Measurements from ENCODE around the gene BCAS1. TPM values are rescaled to one million over a fixed set of nuclear protein-coding genes. Genes with fewer than 3 reads are reported as not detected.

Gene BCAS1
- total RNA-seq, 1 donor = not detected

DNA sequence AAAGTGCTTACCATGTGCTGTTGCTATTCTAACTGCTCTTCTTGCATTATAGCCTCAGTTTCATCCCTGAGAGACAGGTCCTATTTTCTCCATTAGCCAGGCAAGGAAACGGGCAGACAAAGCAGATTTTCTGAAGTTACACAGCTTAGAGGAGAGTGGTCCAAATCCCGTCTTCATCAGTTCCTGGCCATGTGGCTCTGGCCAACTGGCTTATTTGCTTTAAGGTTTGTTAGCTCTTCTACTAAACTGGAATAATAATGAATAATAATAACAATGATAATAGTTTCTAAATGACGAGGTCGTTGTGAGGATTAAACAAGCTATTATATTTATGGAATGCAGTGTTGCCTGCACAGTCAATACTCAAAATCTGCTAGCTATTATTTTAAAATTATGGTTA is 35.8 kb upstream of the BCAS1 start:
- Histone ChIP-seq H3K4me1 (ENCODE audit: insufficient read depth, low read length) (peaks cover 8% of the 10 kb centered on the region), H3K79me2 (ENCODE audit: insufficient read depth, low read length) (no peaks in the 10 kb centered on the region), H4K20me1 (ENCODE audit: insufficient read depth, low read length) (no peaks in the 10 kb centered on the region), H2AFZ (ENCODE audit: low read length) (no peak overlapping the region), H3K27me3 (ENCODE audit: insufficient read depth, low read length) (no peaks in the 10 kb centered on the region), H3K4me3 (ENCODE audit: insufficient read depth, low read length) (no peak overlapping the region), H3K4me2 (ENCODE audit: insufficient read depth, low read length) (no peak overlapping the region), H3K27ac (ENCODE audit: low read depth, low read length) (no peak overlapping the region), H3K9me3 (ENCODE audit: low read depth, low read length) (no peaks in the 10 kb centered on the region), H3K36me3 (ENCODE audit: insufficient read depth, low read length) (no peaks in the 10 kb centered on the region)
- TF ChIP-seq, protein P1, sequence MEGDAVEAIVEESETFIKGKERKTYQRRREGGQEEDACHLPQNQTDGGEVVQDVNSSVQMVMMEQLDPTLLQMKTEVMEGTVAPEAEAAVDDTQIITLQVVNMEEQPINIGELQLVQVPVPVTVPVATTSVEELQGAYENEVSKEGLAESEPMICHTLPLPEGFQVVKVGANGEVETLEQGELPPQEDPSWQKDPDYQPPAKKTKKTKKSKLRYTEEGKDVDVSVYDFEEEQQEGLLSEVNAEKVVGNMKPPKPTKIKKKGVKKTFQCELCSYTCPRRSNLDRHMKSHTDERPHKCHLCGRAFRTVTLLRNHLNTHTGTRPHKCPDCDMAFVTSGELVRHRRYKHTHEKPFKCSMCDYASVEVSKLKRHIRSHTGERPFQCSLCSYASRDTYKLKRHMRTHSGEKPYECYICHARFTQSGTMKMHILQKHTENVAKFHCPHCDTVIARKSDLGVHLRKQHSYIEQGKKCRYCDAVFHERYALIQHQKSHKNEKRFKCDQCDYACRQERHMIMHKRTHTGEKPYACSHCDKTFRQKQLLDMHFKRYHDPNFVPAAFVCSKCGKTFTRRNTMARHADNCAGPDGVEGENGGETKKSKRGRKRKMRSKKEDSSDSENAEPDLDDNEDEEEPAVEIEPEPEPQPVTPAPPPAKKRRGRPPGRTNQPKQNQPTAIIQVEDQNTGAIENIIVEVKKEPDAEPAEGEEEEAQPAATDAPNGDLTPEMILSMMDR (IDR thresholded peaks at IDR 0.05; ENCODE audit: extremely low read depth, low read depth, low read length) = no peak
- DNase-seq (ENCODE audit: insufficient read length, low spot score, missing footprints) = no peak

DNA sequence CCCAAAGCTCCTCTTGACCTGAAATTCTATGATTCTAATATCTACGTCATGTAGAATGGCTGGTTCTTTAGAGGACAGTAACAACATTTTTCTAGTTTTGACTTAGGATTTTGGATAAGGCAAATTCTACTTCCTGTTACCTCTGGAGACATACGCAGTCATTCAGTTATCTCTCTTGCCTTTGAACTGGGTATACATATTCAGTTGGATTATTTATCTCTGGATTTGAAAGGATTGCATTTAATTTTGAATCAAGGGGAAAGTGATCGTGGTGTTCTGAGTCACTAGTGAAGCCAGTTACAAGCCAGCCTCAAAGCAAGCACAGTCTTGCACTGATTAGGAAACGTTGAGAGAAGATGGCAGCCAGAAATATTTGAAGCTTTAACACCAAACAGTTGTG is 35.3 kb upstream of the BCAS1 start:
- Histone ChIP-seq H2AFZ (ENCODE audit: low read length) (no peak overlapping the region), H3K36me3 (ENCODE audit: insufficient read depth, low read length) (no peaks in the 10 kb centered on the region), H4K20me1 (ENCODE audit: insufficient read depth, low read length) (no peaks in the 10 kb centered on the region), H3K4me2 (ENCODE audit: insufficient read depth, low read length) (no peak overlapping the region), H3K9me3 (ENCODE audit: low read depth, low read length) (no peaks in the 10 kb centered on the region), H3K79me2 (ENCODE audit: insufficient read depth, low read length) (no peaks in the 10 kb centered on the region), H3K27ac (ENCODE audit: low read depth, low read length) (no peak overlapping the region), H3K4me1 (ENCODE audit: insufficient read depth, low read length) (peaks cover 8% of the 10 kb centered on the region), H3K27me3 (ENCODE audit: insufficient read depth, low read length) (no peaks in the 10 kb centered on the region), H3K4me3 (ENCODE audit: insufficient read depth, low read length) (no peak overlapping the region)
- TF ChIP-seq, protein P1 (IDR thresholded peaks at IDR 0.05; ENCODE audit: extremely low read depth, low read depth, low read length) = no peak
- no peak for DNase-seq (ENCODE audit: insufficient read length, low spot score, missing footprints)

DNA sequence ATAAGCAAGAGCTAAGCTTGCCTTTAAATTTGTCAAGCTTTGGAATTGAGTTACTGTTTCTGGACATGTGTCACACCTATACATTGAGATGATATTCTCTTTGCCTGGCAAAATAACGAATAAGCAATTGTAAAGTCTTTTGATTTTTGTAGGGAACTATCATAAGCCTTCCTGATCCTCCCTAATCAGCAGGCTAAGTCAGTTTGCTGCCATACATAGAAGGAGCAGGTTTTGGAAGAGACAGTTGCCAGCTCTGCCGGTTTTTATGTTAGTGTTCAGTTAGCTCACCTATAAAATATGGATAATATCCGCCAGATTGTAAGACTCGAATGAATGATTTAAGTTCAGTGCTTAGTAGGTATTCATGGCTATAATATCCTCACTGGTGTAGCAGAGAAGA is 34.4 kb upstream of the BCAS1 start:
- TF ChIP-seq, protein P1 (IDR thresholded peaks at IDR 0.05; ENCODE audit: extremely low read depth, low read depth, low read length) = no peak
- Histone ChIP-seq H3K27me3 (ENCODE audit: insufficient read depth, low read length) (no peaks in the 10 kb centered on the region), H3K4me2 (ENCODE audit: insufficient read depth, low read length) (no peak overlapping the region), H3K4me3 (ENCODE audit: insufficient read depth, low read length) (no peak overlapping the region), H3K36me3 (ENCODE audit: insufficient read depth, low read length) (no peaks in the 10 kb centered on the region), H3K4me1 (ENCODE audit: insufficient read depth, low read length) (peaks cover 3% of the 10 kb centered on the region), H2AFZ (ENCODE audit: low read length) (no peak overlapping the region), H4K20me1 (ENCODE audit: insufficient read depth, low read length) (no peaks in the 10 kb centered on the region), H3K79me2 (ENCODE audit: insufficient read depth, low read length) (no peaks in the 10 kb centered on the region), H3K27ac (ENCODE audit: low read depth, low read length) (no peak overlapping the region), H3K9me3 (ENCODE audit: low read depth, low read length) (no peaks in the 10 kb centered on the region)
- DNase-seq (ENCODE audit: insufficient read length, low spot score, missing footprints) = no peak

DNA sequence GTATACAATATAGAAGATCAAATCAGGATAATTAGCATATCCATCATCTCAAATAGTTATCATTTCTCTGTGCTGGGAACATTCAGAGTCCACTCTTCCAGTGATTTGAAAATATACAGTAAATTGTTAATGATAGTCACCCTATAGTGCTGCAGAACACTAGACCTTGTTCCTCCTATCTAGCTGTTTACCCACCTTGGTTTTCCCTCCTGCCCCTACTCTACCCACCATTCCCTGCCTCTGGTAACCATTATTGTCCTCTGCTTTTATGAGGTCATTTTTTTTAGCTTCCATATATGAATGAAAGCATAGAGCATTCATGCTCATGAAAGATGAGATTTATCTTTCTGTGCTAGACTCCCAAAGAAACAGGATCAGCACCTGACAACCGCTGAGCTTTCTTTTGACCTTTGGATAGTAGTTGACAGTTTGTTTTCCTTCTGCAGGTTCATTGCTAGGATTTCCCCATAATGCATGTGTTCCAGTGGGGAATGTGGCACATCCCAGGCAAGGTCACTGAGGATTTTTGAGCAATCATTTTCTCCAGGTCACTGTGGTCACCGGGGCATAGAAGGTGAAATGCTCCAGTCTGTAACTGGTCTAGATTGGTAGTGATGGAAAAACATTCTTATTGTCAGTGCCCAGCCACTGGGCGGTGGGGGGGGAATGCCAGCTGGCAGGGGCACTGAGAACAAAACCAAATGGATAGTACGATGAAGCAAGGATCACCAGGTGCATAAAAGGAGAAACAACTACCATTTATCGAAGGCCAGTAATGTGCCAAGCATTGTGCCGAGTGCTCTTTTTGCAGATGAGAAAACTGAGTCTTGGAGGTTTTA is 33.6 kb upstream of the BCAS1 start:
- H3K4me2 ChIP-seq (ENCODE audit: insufficient read depth, low read length) = peak overlapping the region; percentile 68
- H3K27me3 ChIP-seq (ENCODE audit: insufficient read depth, low read length) = no peaks in the 10 kb centered on the region
- H3K36me3 ChIP-seq (ENCODE audit: insufficient read depth, low read length) = no peaks in the 10 kb centered on the region
- DNase-seq (ENCODE audit: insufficient read length, low spot score, missing footprints) = no peak
- H4K20me1 ChIP-seq (ENCODE audit: insufficient read depth, low read length) = no peaks in the 10 kb centered on the region
- H3K79me2 ChIP-seq (ENCODE audit: insufficient read depth, low read length) = no peaks in the 10 kb centered on the region
- peak overlapping the region; percentile 64 for H2AFZ ChIP-seq (ENCODE audit: low read length)
- peak overlapping the region; percentile 30 for H3K4me3 ChIP-seq (ENCODE audit: insufficient read depth, low read length)
- H3K9me3 ChIP-seq (ENCODE audit: low read depth, low read length) = no peaks in the 10 kb centered on the region
- TF ChIP-seq, protein P1 (IDR thresholded peaks at IDR 0.05; ENCODE audit: extremely low read depth, low read depth, low read length) = no peak
- no peak overlapping the region for H3K27ac ChIP-seq (ENCODE audit: low read depth, low read length)
- H3K4me1 ChIP-seq (ENCODE audit: insufficient read depth, low read length) = peaks cover 3% of the 10 kb centered on the region

Measured in osteoblast (primary cell).